Nephron (organoid): ENCODE results near the gene SLC38A2.
"Not testable (repeated sequence)": the region's sequence is repeated elsewhere in the genome, so short reads cannot be mapped to it uniquely, and the experiment has no call there.

ENCODE experiments used
- H3K27ac Mint-ChIP-seq, 3 experiments: 2 replicates each; pipeline ENCODE4 v1.8.0; 2020; ENCODE audit warnings: mixed read lengths in 3 of 3, mild to moderate bottlenecking in 2 of 3, moderate library complexity in 1 of 3
- H3K27me3 Mint-ChIP-seq: 2 replicates; pipeline ENCODE4 v1.8.0; 2021; ENCODE audit warnings: low read depth, mild to moderate bottlenecking, moderate library complexity, mixed read lengths
- H3K36me3 Mint-ChIP-seq: 2 replicates; pipeline ENCODE4 v1.8.0; 2020; ENCODE audit warnings: low read depth, mixed read lengths
- H3K4me1 Mint-ChIP-seq: 2 replicates; pipeline ENCODE4 v1.8.0; 2020; ENCODE audit warnings: mixed read lengths
- H3K4me3 Mint-ChIP-seq, 3 experiments: 2 replicates each; pipeline ENCODE4 v1.8.0; 2020; ENCODE audit warnings: mild to moderate bottlenecking in 3 of 3, mixed read lengths in 3 of 3, moderate library complexity in 2 of 3
- H3K9me3 Mint-ChIP-seq: 2 replicates; pipeline ENCODE4 v1.8.0; 2020; ENCODE audit warnings: mixed read lengths
- TF ChIP-seq, protein P1 (sequence below), 3 experiments: fragments of 200-600 bp; sonication (generic); IDR thresholded peaks; one replicate each; pipeline ENCODE4 v1.5.0; 2021; ENCODE audit warnings: antibody characterized with exemption in 3 of 3; ENCODE audit not compliant: unreplicated experiment in 3 of 3

The SLC38A2 gene

DNA sequence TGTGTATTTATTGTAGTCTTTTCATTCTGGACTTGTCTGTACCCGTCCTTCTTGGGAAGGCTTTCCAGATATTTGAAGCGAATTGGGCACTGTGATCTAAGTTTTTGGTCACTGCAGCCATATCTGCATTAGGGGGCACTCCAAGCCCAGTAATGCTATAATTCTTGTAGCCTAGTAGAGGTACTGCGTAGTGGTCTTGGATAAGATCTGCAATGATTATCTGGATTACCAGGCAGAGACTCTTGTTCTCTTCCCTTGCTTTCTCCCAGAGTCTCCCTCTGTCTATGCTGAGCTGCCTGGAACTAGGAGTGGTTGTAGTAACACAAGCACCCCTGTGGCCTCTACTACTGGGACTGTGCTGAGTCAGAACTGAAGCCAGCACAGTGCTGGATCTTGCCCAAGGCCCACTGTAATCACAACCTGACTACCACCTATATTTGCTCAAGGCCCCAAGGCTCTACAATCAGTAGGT, 30.0 kb downstream of the SLC38A2 start:
- H3K4me3 Mint-ChIP-seq, result no peak overlapping the region
- no peaks in the 10 kb centered on the region for H3K36me3 Mint-ChIP-seq
- TF ChIP-seq, protein P1, sequence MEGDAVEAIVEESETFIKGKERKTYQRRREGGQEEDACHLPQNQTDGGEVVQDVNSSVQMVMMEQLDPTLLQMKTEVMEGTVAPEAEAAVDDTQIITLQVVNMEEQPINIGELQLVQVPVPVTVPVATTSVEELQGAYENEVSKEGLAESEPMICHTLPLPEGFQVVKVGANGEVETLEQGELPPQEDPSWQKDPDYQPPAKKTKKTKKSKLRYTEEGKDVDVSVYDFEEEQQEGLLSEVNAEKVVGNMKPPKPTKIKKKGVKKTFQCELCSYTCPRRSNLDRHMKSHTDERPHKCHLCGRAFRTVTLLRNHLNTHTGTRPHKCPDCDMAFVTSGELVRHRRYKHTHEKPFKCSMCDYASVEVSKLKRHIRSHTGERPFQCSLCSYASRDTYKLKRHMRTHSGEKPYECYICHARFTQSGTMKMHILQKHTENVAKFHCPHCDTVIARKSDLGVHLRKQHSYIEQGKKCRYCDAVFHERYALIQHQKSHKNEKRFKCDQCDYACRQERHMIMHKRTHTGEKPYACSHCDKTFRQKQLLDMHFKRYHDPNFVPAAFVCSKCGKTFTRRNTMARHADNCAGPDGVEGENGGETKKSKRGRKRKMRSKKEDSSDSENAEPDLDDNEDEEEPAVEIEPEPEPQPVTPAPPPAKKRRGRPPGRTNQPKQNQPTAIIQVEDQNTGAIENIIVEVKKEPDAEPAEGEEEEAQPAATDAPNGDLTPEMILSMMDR (IDR thresholded peaks at IDR 0.05; ENCODE audit: unreplicated experiment in 3 of 3), result peak; percentile 25 to 45 (median 30)
- no peaks in the 10 kb centered on the region for H3K27me3 Mint-ChIP-seq
- H3K4me1 Mint-ChIP-seq, result no peaks in the 10 kb centered on the region
- no peak overlapping the region for H3K27ac Mint-ChIP-seq
- peaks cover 9% of the 10 kb centered on the region for H3K9me3 Mint-ChIP-seq

DNA sequence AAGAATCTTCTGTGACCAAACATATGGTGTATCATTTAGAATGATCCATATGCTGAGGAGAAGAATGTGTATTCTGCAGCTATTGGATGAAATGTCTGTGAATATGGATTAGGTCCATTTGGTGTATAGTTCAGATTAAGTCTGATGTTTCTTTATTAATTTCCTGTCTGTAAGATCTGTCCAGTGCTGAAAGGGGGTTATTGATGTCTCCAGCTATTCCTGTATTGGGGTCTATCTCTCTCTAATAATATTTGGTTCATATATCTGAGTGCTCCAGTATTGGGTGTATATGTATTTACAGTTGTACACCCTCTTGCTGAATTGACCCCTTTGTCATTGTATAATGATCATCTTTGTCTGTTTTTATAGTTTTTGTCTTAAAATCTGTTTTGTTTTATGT, 33.5 kb downstream of the SLC38A2 start:
- H3K36me3 Mint-ChIP-seq, result no peaks in the 10 kb centered on the region
- H3K27ac Mint-ChIP-seq, result no peak overlapping the region
- no peak overlapping the region for H3K4me3 Mint-ChIP-seq
- H3K27me3 Mint-ChIP-seq, result no peaks in the 10 kb centered on the region
- H3K4me1 Mint-ChIP-seq, result no peaks in the 10 kb centered on the region
- TF ChIP-seq, protein P1 (IDR thresholded peaks at IDR 0.05; ENCODE audit: unreplicated experiment in 3 of 3), result no peak
- H3K9me3 Mint-ChIP-seq, result peaks cover 9% of the 10 kb centered on the region

- Mint-ChIP-seq H3K4me1 (no peaks in the 10 kb centered on the region), H3K36me3 (no peaks in the 10 kb centered on the region), H3K4me3 (no peak overlapping the region), H3K9me3 (peaks cover 14% of the 10 kb centered on the region), H3K27ac (no peak overlapping the region), H3K27me3 (peaks cover 4% of the 10 kb centered on the region)
- TF ChIP-seq, protein P1 (IDR thresholded peaks at IDR 0.05; ENCODE audit: unreplicated experiment in 3 of 3), result no peak
These were observed 40.3 kb downstream of the SLC38A2 start for GRCh38 chr12:46332260-46332659.

DNA sequence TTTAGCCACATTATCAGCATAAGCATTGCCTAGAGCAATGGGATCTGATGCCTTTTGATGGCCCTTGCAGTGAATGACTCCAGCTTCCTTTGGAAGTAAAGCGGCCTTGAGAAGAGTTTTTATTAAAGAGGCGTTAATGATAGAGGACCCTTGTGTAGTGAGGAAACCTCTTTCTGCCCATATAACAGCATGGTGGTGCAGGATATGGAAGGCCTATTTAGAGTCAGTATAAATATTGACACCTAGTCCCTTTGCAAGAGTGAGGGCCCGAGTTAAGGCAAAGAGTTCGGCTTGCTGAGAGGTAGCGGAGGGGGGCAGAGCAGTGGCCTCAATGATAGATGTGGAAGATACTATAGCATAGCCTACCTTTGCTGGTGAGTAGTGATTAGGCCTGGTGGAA, 47.5 kb downstream of the SLC38A2 start:
- H3K27ac Mint-ChIP-seq, H3K27me3 Mint-ChIP-seq, H3K4me3 Mint-ChIP-seq: not testable (repeated sequence)

GRCh38 chr12:46320731-46321130, 51.8 kb downstream of the SLC38A2 start:
- TF ChIP-seq, protein P1 (IDR thresholded peaks at IDR 0.05; ENCODE audit: unreplicated experiment in 3 of 3), result no peak
- H3K9me3 Mint-ChIP-seq, result peaks cover 5% of the 10 kb centered on the region

More for the DNA sequence above, 47.5 kb downstream of the SLC38A2 start:
- not testable (repeated sequence) for H3K4me1 Mint-ChIP-seq, H3K36me3 Mint-ChIP-seq, H3K9me3 Mint-ChIP-seq

GRCh38 chr12:46318037-46318436, 54.5 kb downstream of the SLC38A2 start:
- H3K4me1 Mint-ChIP-seq, result no peaks in the 10 kb centered on the region
- no peaks in the 10 kb centered on the region for H3K36me3 Mint-ChIP-seq
- peaks cover 5% of the 10 kb centered on the region for H3K9me3 Mint-ChIP-seq
- no peaks in the 10 kb centered on the region for H3K27me3 Mint-ChIP-seq
- H3K27ac Mint-ChIP-seq, result no peak overlapping the region
- H3K4me3 Mint-ChIP-seq, result no peak overlapping the region
- TF ChIP-seq, protein P1 (IDR thresholded peaks at IDR 0.05; ENCODE audit: unreplicated experiment in 3 of 3), result no peak

More at GRCh38 chr12:46320731-46321130, 51.8 kb downstream of the SLC38A2 start:
- no peak overlapping the region for H3K27ac Mint-ChIP-seq
- H3K4me3 Mint-ChIP-seq, result no peak overlapping the region
- H3K27me3 Mint-ChIP-seq, result no peaks in the 10 kb centered on the region
- H3K4me1 Mint-ChIP-seq, result no peaks in the 10 kb centered on the region
- no peaks in the 10 kb centered on the region for H3K36me3 Mint-ChIP-seq
